ENCODE measurements around the gene WNT9A.

WNT9A gene

GRCh38 chr1:227924168-227924832 is 23.4 kb downstream of the WNT9A start:
- DNase-seq (ENCODE audit: low spot score), result no peak

- DNase-seq (ENCODE audit: low spot score), result no peak
Observed at GRCh38 chr1:227923353-227924167, 24.2 kb downstream of the WNT9A start.

DNA sequence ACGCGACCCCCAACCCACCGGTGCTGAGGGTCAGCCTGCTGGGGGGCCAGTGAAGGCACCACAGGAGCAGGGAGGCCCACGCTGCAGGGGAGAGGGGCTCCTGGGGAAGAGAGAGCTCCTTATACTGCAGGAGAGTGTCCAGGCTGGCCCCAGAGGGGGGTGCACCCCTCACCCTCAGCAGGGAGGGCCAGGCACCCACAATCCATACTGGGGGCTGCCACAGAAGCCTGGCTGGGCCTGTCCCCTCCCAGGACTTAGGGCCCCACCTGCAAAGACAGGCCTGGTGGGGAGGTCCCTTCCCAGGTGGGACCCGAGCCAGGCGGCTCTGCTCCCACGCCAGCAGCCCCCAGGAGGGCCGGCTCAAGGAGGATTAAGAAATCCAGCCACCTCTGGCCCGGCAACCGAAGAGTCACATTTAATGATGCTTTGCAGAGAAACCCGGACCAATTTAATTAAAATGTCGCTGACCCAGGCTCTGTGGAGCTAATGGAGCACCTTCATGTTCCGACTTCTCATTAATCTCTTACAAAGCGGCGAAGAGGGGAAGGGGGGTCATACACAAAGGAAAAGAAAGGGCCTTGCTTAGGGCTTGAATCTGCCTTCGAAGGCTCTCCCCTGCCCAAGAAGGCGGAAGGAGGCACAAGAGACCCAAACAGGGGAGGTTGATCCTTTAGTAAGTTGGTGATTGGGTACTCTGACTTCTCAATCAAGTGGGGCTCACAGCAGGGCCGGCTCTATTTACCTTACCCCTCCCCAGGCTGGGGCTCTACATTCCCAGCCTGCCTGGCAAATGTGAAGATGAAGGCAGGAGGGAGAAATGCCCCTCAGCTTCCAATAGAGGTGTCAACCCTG is 25.0 kb downstream of the WNT9A start:
- DNase-seq (ENCODE audit: low spot score), result no peak

DNA sequence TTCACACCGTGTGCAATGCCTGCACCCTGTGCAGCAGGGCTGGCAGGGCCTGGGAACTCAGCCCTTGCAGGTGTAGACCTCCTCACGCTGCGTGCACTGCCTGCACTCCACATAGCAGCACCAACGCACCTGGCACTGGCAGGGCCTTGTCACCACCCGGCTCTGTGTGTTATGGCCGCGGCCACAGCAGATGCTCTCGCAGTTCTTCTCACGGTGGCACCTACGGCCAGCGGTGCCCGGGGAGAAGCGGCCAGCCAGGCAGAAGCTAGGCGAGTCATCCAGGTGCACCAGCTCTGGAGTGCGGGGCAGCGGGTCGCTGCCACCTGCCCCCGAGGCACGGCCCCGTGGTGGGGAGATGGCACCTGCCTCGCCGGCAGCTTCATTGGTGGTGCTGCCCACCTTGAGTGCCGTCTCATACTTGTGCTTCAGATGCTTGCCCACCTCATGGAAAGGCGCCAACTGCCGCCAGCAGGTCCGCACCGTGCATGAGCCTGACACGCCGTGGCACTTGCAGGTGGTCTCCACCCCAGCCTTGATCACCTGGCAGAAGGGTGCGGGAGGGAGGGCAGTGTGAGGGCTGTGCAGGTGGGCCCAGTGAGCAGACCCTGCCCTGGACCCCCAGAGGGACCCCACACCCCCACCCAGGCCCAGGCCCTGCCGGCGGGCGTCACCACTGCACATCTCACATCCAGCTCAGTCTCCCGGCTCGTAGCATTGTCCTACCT is 26.1 kb downstream of the WNT9A start:
- no peak for DNase-seq (ENCODE audit: low spot score)

DNA sequence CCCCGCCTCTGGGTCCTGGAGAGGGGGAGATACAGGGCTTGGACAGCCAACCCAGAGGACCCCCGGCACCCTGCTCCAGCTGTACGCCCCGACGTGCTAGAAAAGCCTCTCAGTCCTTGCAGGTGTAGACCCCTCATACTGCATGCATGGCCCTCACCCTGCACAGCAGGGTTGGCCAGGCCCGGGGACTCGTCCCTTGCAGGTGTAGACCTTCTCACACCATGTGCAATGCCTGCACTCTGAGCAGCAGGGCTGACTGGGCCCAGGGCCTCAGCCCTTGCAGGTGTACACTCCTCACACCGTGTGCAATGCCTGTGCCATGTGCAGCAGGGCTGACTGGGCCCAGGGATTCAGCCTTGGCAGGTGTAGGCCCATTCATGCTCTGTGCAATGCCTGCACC is 26.8 kb downstream of the WNT9A start:
- DNase-seq (ENCODE audit: low spot score), result no peak

- DNase-seq (ENCODE audit: low spot score), result no peak
Observed at GRCh38 chr1:227920426-227920825, 27.3 kb downstream of the WNT9A start.

GRCh38 chr1:227919906-227920305 is 27.8 kb downstream of the WNT9A start:
- no peak for DNase-seq (ENCODE audit: low spot score)

DNA sequence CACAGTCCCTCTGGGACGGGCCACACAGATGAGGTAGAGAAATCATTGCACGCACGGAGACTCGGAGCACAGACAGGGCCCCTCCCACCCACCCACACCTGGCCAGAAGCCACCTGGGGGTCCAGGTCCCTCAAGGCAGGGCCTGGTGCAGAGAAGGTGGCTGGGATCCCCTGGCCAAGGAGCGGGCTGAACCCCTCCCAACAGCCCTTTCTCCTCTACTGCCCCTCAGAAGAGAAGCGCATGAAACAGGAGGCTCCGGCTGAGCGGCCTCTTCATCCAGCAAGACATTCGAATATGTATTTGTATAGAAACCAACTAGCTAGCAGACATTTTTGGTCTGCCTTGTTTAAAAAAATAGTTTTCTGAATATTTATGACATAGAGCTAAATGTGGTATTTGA is 29.0 kb downstream of the WNT9A start:
- DNase-seq (ENCODE audit: low spot score), result no peak

- DNase-seq (ENCODE audit: low spot score), result no peak
Observed at GRCh38 chr1:227918083-227918700, 29.5 kb downstream of the WNT9A start.

- DNase-seq (ENCODE audit: low spot score), result no peak
Observed at GRCh38 chr1:227917081-227917950, 30.4 kb downstream of the WNT9A start.

DNA sequence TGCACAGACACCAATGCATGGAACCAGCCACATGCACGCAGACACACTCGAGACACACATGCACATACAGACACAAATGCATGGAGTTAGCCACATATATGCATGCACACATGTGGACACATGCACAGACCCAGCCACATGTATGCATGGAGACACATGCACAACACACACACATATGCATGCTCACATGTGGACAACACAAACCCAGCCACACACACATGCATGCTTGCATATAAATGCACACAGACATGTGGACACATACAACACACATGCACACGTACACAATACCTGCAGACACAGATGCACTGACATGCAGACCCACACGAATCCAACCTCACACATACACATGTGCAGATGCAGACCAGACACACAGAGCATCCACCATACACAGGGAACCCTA is 31.1 kb downstream of the WNT9A start:
- no peak for DNase-seq (ENCODE audit: low spot score)

DNA sequence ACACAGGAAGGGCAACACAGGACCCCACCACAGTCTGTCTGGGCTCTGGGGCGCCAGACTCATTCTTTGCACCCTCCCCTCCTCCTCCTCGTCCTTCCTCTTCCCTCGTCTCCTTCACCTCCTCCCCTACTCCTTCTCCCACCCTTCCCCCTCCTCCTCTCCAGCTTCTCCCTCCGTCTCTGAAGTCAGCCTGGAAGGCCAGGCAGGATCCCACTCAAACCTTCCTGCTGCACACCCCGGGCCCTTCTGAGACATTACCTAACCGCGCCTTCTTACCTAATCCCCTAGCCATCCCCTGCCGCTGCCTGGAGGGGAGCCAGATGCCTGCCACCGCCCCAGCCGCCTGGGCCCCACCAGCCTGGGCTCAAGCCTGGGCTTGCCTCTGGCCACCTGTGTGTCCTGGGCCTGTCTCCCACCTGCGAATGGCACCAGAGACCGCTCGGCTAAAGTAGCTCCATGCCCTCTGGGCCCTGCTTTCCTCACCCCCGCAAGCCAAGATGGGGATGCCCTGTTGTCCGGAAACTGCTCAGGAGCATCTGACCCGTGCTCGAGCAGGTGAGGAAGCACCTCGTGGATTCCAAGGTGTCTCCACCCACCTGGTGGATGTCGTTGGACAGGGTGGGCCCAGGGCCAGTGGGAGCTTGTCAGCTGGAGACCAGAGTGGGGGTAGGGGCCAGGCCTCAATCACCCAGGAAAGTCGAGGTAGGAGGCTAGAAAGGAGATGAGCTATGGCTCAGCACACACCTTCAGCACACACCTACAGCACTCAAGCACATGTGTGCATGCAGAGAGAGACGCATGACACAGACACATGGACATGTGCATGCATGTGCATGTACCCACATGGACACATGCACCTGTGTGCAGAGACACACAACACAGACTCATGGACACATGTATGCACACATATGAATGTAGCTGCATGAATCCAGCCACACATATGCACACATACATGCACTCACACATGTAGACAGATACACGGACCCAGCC is 31.9 kb downstream of the WNT9A start:
- DNase-seq (ENCODE audit: low spot score), result peak; percentile 59

DNA sequence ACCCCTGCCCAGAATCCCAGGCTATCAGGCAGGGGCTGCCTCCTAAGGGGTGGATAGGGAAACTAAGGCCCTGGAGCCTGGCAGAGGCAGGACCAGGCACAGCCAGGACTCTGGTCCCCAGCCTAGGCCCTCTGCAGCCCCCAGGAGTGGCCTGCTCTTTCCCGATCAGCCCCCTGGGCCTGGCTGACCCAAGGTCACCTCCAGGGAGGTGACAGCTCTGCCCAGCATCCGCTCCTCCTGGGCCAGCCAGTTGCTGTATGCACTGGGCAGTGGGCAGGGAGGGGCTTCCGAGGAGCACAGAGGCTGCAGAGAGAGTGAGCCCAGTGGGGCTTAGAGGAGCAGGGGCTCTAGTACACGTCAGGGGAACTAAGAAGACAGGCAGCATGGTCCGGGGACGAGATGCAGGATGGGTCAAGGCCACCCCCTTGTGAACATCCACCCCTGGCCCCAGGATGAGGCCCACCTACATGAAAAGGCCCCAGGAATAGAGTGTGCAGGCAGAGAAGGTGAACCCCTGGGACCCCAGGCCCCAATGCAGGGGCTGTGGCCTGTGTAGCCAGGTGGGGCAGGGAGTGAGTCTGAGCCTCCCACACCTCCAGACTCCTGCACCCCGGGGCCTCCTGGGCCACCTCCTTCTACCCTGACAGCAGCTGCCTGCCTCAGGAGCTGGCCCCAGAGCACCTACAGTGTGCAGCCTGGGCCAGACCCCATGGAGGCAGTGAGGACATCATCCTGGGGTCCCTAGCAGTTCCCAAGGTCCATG is 32.8 kb downstream of the WNT9A start:
- no peak for DNase-seq (ENCODE audit: low spot score)

- DNase-seq (ENCODE audit: low spot score), result no peak
Observed at GRCh38 chr1:227913764-227914721, 33.7 kb downstream of the WNT9A start.

- no peak for DNase-seq (ENCODE audit: low spot score)
Observed at GRCh38 chr1:227913396-227913763, 34.4 kb downstream of the WNT9A start.

DNA sequence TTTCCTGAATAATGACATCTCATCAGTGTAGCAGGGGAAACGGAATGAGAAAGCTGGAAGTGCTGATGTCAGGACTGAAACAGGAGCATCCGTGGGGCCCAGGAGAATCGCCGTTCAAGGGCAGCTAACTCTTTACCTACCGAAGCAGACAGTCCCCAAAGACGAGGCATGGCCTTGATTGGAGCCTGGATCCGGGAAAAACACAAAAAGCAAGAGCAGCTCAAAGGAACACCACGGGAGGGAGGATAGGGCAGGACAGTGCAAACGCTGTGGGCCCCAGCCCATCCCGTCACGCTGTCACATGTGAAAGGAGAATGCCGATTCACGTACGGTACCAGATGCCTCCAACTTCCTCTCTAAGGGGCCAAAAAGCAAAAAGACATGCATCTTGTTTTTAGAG is 34.9 kb downstream of the WNT9A start:
- DNase-seq (ENCODE audit: low spot score), result no peak

- DNase-seq (ENCODE audit: low spot score), result no peak
Observed at GRCh38 chr1:227911376-227911775, 36.4 kb downstream of the WNT9A start.
